HepG2 (cell line): ENCODE results near the gene TSC22D4. TPM values are rescaled to one million over a fixed set of nuclear protein-coding genes. Genes with fewer than 3 reads are reported as not detected.

Source experiments
- ATAC-seq: fragments of 200-7000 bp; cut with Tn5 transposase; 3 replicates; pipeline ENCODE4 v1.9.1; 2020; ENCODE audit warnings: mild to moderate bottlenecking, moderate library complexity
- BruUV-seq: library from RNA; stranded (reverse); fragments of 400-500 nt; replicated peaks from 2 replicates; lab custom pipeline; 2021; lab: Mats Ljungman, UMichigan
- CTCF ChIA-PET: fragments of 300-600 bp; formaldehyde crosslinking; extraction: SDS; loops from one replicate; lab custom pipeline; 2021; ENCODE audit warnings: low total read pairs, inconsistent platforms, low intra/inter-chr PET ratio; lab: Yijun Ruan, JAX
- POLR2A ChIA-PET: fragments of 350-600 bp; sonication (Branson Sonifier 250); formaldehyde crosslinking; loops from one replicate; lab custom pipeline; 2020; ENCODE audit warnings: antibody characterized with exemption, inconsistent platforms; lab: Yijun Ruan, JAX
- DNase-seq: peaks from one replicate; pipeline ENCODE4 v3.0.0-alpha.2; 2015; ENCODE audit warnings: low spot score
- FAIRE-seq: peaks from 3 replicates; lab custom pipeline; 2011; peaks lifted over from hg19 to GRCh38; lab: Jason Lieb, UNC
- H2AFZ ChIP-seq: one replicate; pipeline ENCODE4 v1.6.1; 2011; ENCODE audit warnings: low read length, inconsistent platforms
- H3K27ac ChIP-seq: fragments of 300-600 bp; 3 replicates; pipeline ENCODE4 v1.8.0; 2011; ENCODE audit warnings: mixed run types, mild to moderate bottlenecking, mixed read lengths, low read length, inconsistent platforms; ENCODE audit not compliant: insufficient read depth; ENCODE audit errors: extremely low read length
- H3K27me3 ChIP-seq, 2 experiments: fragments of 200-600 bp in 1 of 2; 2 replicates in 1 of 2; 3 replicates in 1 of 2; pipeline versions ENCODE4 v1.6.0 to v1.8.0; 2011; ENCODE audit warnings: low read length in 2 of 2, mild to moderate bottlenecking in 2 of 2, moderate library complexity in 2 of 2, inconsistent platforms in 1 of 2; ENCODE audit not compliant: insufficient read depth in 2 of 2, control insufficient read depth in 1 of 2
- H3K36me3 ChIP-seq, 2 experiments: fragments of 200-600 bp in 1 of 2; replicated peaks in 1 of 2; 2 replicates in 1 of 2; 3 replicates in 1 of 2; pipeline versions ENCODE4 v1.5.1 to v1.8.0; 2011; ENCODE audit warnings: low read length in 2 of 2, inconsistent platforms in 1 of 2; ENCODE audit not compliant: insufficient read depth in 2 of 2, control insufficient read depth in 1 of 2
- H3K4me1 ChIP-seq: 2 replicates; pipeline ENCODE4 v1.5.1; 2012; ENCODE audit warnings: low read length, inconsistent platforms; ENCODE audit not compliant: insufficient read depth
- H3K4me2 ChIP-seq: 2 replicates; pipeline ENCODE4 v1.6.0; 2011; ENCODE audit warnings: low read depth, low read length, inconsistent platforms
- H3K4me3 ChIP-seq, 3 experiments: fragments of 200-600 bp in 1 of 3; sonication (generic), shearing (Covaris generic) in 1 of 3; replicated peaks in 1 of 3; 2 replicates each; pipeline ENCODE4 v1.5.1; 2011 to 2016; ENCODE audit warnings: low read length in 3 of 3, inconsistent platforms in 2 of 3, low read depth in 2 of 3, mild to moderate bottlenecking in 2 of 3, control low read depth in 1 of 3, mixed read lengths in 1 of 3; ENCODE audit not compliant: insufficient read depth in 1 of 3
- H3K79me2 ChIP-seq: one replicate; pipeline ENCODE4 v1.6.1; 2011; ENCODE audit warnings: low read length, inconsistent platforms; ENCODE audit not compliant: insufficient read depth
- H3K9ac ChIP-seq: 2 replicates; pipeline ENCODE4 v1.6.0; 2011; ENCODE audit warnings: mild to moderate bottlenecking, low read depth, low read length, inconsistent platforms; ENCODE audit not compliant: insufficient read depth
- H3K9me3 ChIP-seq: 2 replicates; pipeline ENCODE4 v1.5.1; 2012; ENCODE audit warnings: mild to moderate bottlenecking, low read length
- H4K20me1 ChIP-seq: 2 replicates; pipeline ENCODE4 v1.6.0; 2011; ENCODE audit warnings: inconsistent platforms, mild to moderate bottlenecking, low read length, moderate library complexity; ENCODE audit not compliant: insufficient read depth
- BCL6 ChIP-seq: IDR thresholded peaks from 2 replicates; pipeline ENCODE4 v1.6.1; 2016; ENCODE audit warnings: missing genetic modification reagents, missing compliant biosample characterization
- MAZ ChIP-seq, 2 experiments: sonication (generic) in 1 of 2; formaldehyde crosslinking in 1 of 2; IDR thresholded peaks; 2 replicates each; pipeline versions ENCODE4 v1.5.0 to v1.6.1; 2012 to 2020; ENCODE audit warnings: low read depth in 2 of 2, mild to moderate bottlenecking in 2 of 2, borderline replicate concordance in 1 of 2, improper control_type of control experiment in 1 of 2, low read length in 1 of 2, missing genetic modification reagents in 1 of 2, moderate library complexity in 1 of 2
- PHF21A ChIP-seq: sonication (generic); formaldehyde crosslinking; IDR thresholded peaks from 2 replicates; pipeline ENCODE4 v1.5.0; 2020; ENCODE audit warnings: mild to moderate bottlenecking, missing genetic modification reagents
- TOPORS ChIP-seq: sonication (generic); formaldehyde crosslinking; IDR thresholded peaks from 2 replicates; pipeline ENCODE4 v1.8.0; 2023; ENCODE audit warnings: mild to moderate bottlenecking, missing genetic modification reagents
- ZFP91 ChIP-seq: sonication (generic); formaldehyde crosslinking; IDR thresholded peaks from 2 replicates; pipeline ENCODE4 v1.9.0; 2022; ENCODE audit warnings: missing genetic modification reagents, mild to moderate bottlenecking, borderline replicate concordance
- ZNF121 ChIP-seq: sonication (generic); formaldehyde crosslinking; IDR thresholded peaks from 2 replicates; pipeline ENCODE4 v1.5.0; 2020; ENCODE audit warnings: mild to moderate bottlenecking, missing genetic modification reagents
- ZNF414 ChIP-seq: sonication (generic); formaldehyde crosslinking; IDR thresholded peaks from 2 replicates; pipeline ENCODE4 v1.5.0; 2020; ENCODE audit warnings: missing genetic modification reagents
- ZNF652 ChIP-seq: IDR thresholded peaks from 2 replicates; pipeline ENCODE4 v1.6.1; 2016; ENCODE audit warnings: low read depth, borderline replicate concordance
- WGBS: methylation state at CpG from one replicate; pipeline ENCODE4 v1.1.6; 2017; ENCODE audit warnings: low lambda C conversion rate; 5-methylcytosine and 5-hydroxymethylcytosine counted together
- in situ Hi-C: cut with HindIII; loops from 2 replicates; pipeline ENCODE4 v1.10.0; 2017; ENCODE audit warnings: low pct_unique_long_range_greater_than_20kb; ENCODE audit not compliant: extremely low pct_ligation_motif_present
- intact Hi-C: fragments of 100-400 bp; cut with micrococcal nuclease; formaldehyde crosslinking; loops from one replicate; pipeline ENCODE4 v1.10.0; 2022; ENCODE audit not compliant: unreplicated experiment
- polyA plus RNA-seq, 8 experiments: library from polyadenylated mRNA; depleted of rRNA in 3 of 8; stranded (reverse) in 7 of 8; unstranded in 1 of 8; fragments of >200 nt; fragmentation: Illumina TruSeq in 4 of 8; extraction: Trizol in 4 of 8; gene quantifications; 2 replicates each; pipeline versions ENCODE4 v1.2.1 to v1.2.3, GENCODE V29; 2011 to 2016; ENCODE audit warnings: low read depth in 4 of 8, missing spikeins in 1 of 8, mixed read lengths in 1 of 8; ENCODE audit not compliant: insufficient read depth in 1 of 8
- total RNA-seq, 5 experiments: library from RNA; depleted of rRNA; stranded (reverse); fragments of >200 nt; fragmentation: Illumina TruSeq; extraction: Trizol; gene quantifications; 2 replicates each; pipeline ENCODE4 v1.2.3, GENCODE V29; 2016; ENCODE audit warnings: low read depth in 1 of 5

The TSC22D4 gene
- total and polyA plus RNA-seq, 2 of the 13 experiments (the other 11 are each of a cell fraction or from before 2014, with no cell fraction given), result 7.7 to 8.7 TPM

- POLR2A ChIA-PET, result no interaction called here
- no peak for FAIRE-seq
- intact Hi-C loops, result no loop called here
These were observed 38.3 kb upstream of the TSC22D4 start for GRCh38 chr7:100517305-100517704.

GRCh38 chr7:100516135-100516812, 37.3 kb upstream of the TSC22D4 start:
- in situ Hi-C loops (no loop called here), intact Hi-C loops (no loop called here)
- Histone ChIP-seq H3K27me3 (no peaks in the 10 kb centered on the region), H3K4me2 (no peak overlapping the region), H3K4me3 (no peak overlapping the region), H3K79me2 (no peaks in the 10 kb centered on the region)
- no TSS peak for BruUV-seq
- CTCF ChIA-PET, result no interaction called here
- peak; percentile 94 for TF ChIP-seq ZNF652 (CRISPR knock-in tag)
- peak; percentile 19; the same call in 1 of the 2 replicates for TF ChIP-seq BCL6 (CRISPR knock-in tag)
- TF ChIP-seq ZFP91 (CRISPR knock-in tag), result no peak
- 0 out of 2 replicates have a peak, but pooled peaks have one; percentile 20 for TF ChIP-seq PHF21A (CRISPR knock-in tag)
- TF ChIP-seq ZNF121, result peak; percentile 69
- TF ChIP-seq, all 625 proteins: peak for 4
- DNase-seq, result peak; percentile 18
- Histone ChIP-seq H3K36me3 (no peaks in the 10 kb centered on the region), H3K27ac (no peak overlapping the region), H4K20me1 (no peaks in the 10 kb centered on the region), H3K9ac (no peak overlapping the region), H3K4me1 (peaks cover 17% of the 10 kb centered on the region), H3K9me3 (no peaks in the 10 kb centered on the region), H2AFZ (no peak overlapping the region)
- FAIRE-seq, result peak; percentile 4
- POLR2A ChIA-PET, result interaction anchor here (0.6 kb wide), 1 partner anchor 39 kb away, joined by 3 read pairs; no protein-coding TSS in a partner anchor
- ATAC-seq, result no peak; the same call in 2 of the 3 replicates
- WGBS, result 9% methylated on average over 4 of the region's 4 CpGs

More at GRCh38 chr7:100517305-100517704, 38.3 kb upstream of the TSC22D4 start:
- Histone ChIP-seq H3K4me2 (no peak overlapping the region), H3K4me1 (peaks cover 17% of the 10 kb centered on the region), H3K27ac (no peak overlapping the region), H2AFZ (no peak overlapping the region), H3K9ac (no peak overlapping the region), H3K4me3 (no peak overlapping the region), H3K27me3 (no peaks in the 10 kb centered on the region), H4K20me1 (no peaks in the 10 kb centered on the region), H3K9me3 (no peaks in the 10 kb centered on the region), H3K79me2 (no peaks in the 10 kb centered on the region), H3K36me3 (no peaks in the 10 kb centered on the region)
- ATAC-seq (no peak), DNase-seq (no peak)
- BruUV-seq, result no TSS peak
- CTCF ChIA-PET, result no interaction called here
- in situ Hi-C loops, result no loop called here
- 39% methylated on average over 2 of the region's 2 CpGs for WGBS
- TF ChIP-seq TOPORS (CRISPR knock-in tag), result no peak
- TF ChIP-seq ZNF414, result no peak
- no peak for TF ChIP-seq MAZ (IDR thresholded peaks at IDR 0.05; ENCODE audit: borderline replicate concordance, low read depth, low read length)
- TF ChIP-seq MAZ (CRISPR knock-in tag; IDR thresholded peaks at IDR 0.05; ENCODE audit: low read depth), result no peak
